Endothelial cell of umbilical vein (primary cell): ENCODE measurements around the gene ANKDD1B. TPM values are rescaled to one million over a fixed set of nuclear protein-coding genes. Genes with fewer than 3 reads are reported as not detected.
"Not testable (repeated sequence)": the region's sequence is repeated elsewhere in the genome, so short reads cannot be mapped to it uniquely, and the experiment has no call there.

Experiments
- BruUV-seq: library from RNA; stranded (reverse); fragments of 400-500 nt; replicated peaks from 2 replicates; lab custom pipeline; 2021; lab: Mats Ljungman, UMichigan
- CTCF ChIA-PET: fragments of 300-600, 350-600 bp; sonication (Branson Sonifier 250); formaldehyde crosslinking; loops from one replicate; lab custom pipeline; 2021; ENCODE audit warnings: antibody characterized with exemption, inconsistent platforms; lab: Charles Lee
- POLR2A ChIA-PET: fragments of 300-600, 350-600 bp; sonication (Branson Sonifier 250); formaldehyde crosslinking; loops from one replicate; lab custom pipeline; 2021; ENCODE audit warnings: antibody characterized with exemption, inconsistent platforms; lab: Charles Lee
- DNase-seq: peaks from one replicate; pipeline ENCODE4 v3.0.0-alpha.2; 2011; ENCODE audit warnings: low read depth, low spot score
- FAIRE-seq: peaks from 2 replicates; lab custom pipeline; 2011; peaks lifted over from hg19 to GRCh38; lab: Jason Lieb, UNC
- H2AFZ ChIP-seq: 2 replicates; pipeline ENCODE4 v1.6.0; 2012; ENCODE audit warnings: low read depth, low read length, control low read depth, inconsistent platforms
- H3K27ac ChIP-seq: 2 replicates; pipeline ENCODE4 v1.5.1; 2011; ENCODE audit warnings: low read depth, mild to moderate bottlenecking, control low read depth, low read length, moderate library complexity; ENCODE audit not compliant: insufficient read depth
- H3K27me3 ChIP-seq, 2 experiments: 2 replicates each; pipeline versions ENCODE4 v1.6.0 to v1.6.1; 2011; ENCODE audit warnings: low read length in 2 of 2, mixed read lengths in 1 of 2; ENCODE audit not compliant: control insufficient read depth in 2 of 2, insufficient read depth in 2 of 2
- H3K36me3 ChIP-seq, 2 experiments: 2 replicates in 1 of 2; 3 replicates in 1 of 2; pipeline ENCODE4 v1.5.1; 2011; ENCODE audit warnings: low read length in 2 of 2, mild to moderate bottlenecking in 1 of 2, moderate library complexity in 1 of 2; ENCODE audit not compliant: control insufficient read depth in 2 of 2, insufficient read depth in 2 of 2; ENCODE audit errors: extremely low read depth in 1 of 2
- H3K4me1 ChIP-seq: 3 replicates; pipeline ENCODE4 v1.5.1; 2011; ENCODE audit warnings: mild to moderate bottlenecking, low read length; ENCODE audit not compliant: control insufficient read depth, insufficient read depth; ENCODE audit errors: extremely low read depth
- H3K4me2 ChIP-seq: 2 replicates; pipeline ENCODE4 v1.6.1; 2011; ENCODE audit warnings: low read length, control low read depth, mixed read lengths; ENCODE audit not compliant: insufficient read depth
- H3K4me3 ChIP-seq, 3 experiments: fragments of 200-600 bp in 1 of 3; sonication (generic), shearing (Covaris generic) in 1 of 3; replicated peaks in 1 of 3; 2 replicates each; pipeline ENCODE4 v1.5.1; 2011 to 2016; ENCODE audit warnings: control low read depth in 3 of 3, low read length in 3 of 3, mild to moderate bottlenecking in 2 of 3, inconsistent platforms in 1 of 3, low read depth in 1 of 3, moderate library complexity in 1 of 3; ENCODE audit not compliant: insufficient read depth in 1 of 3
- H3K79me2 ChIP-seq: 2 replicates; pipeline ENCODE4 v1.6.0; 2012; ENCODE audit warnings: low read length, inconsistent platforms; ENCODE audit not compliant: control insufficient read depth, insufficient read depth
- H3K9ac ChIP-seq: replicated peaks from 2 replicates; pipeline ENCODE3; 2011; ENCODE audit warnings: low read length, control low read depth; ENCODE audit not compliant: insufficient read depth; ENCODE audit errors: extremely low read depth
- H3K9me1 ChIP-seq: replicated peaks from 3 replicates; pipeline ENCODE4 v1.6.0; 2011; ENCODE audit warnings: mild to moderate bottlenecking, low read length; ENCODE audit not compliant: control insufficient read depth, insufficient read depth; ENCODE audit errors: extremely low read depth
- H3K9me3 ChIP-seq: replicated peaks from 2 replicates; pipeline ENCODE4 v1.5.1; 2012; ENCODE audit warnings: low read length, inconsistent platforms; ENCODE audit not compliant: control insufficient read depth, insufficient read depth
- H4K20me1 ChIP-seq: replicated peaks from 2 replicates; pipeline ENCODE3; 2011; ENCODE audit warnings: mild to moderate bottlenecking, low read length; ENCODE audit not compliant: control insufficient read depth, insufficient read depth; ENCODE audit errors: extremely low read depth
- CTCF ChIP-seq, 2 donors: IDR thresholded peaks; 1 replicate in 1 of 2; 2 replicates in 1 of 2; pipeline ENCODE4 v1.5.1; 2011; ENCODE audit warnings: low read length in 2 of 2, mild to moderate bottlenecking in 2 of 2, moderate library complexity in 2 of 2, control low read depth in 1 of 2, inconsistent platforms in 1 of 2, low read depth in 1 of 2; ENCODE audit not compliant: insufficient read depth in 1 of 2; ENCODE audit errors: extremely low read depth in 1 of 2
- EZH2 ChIP-seq: IDR thresholded peaks from 2 replicates; pipeline ENCODE4 v1.6.1; 2012; ENCODE audit warnings: borderline replicate concordance, low read depth, mild to moderate bottlenecking, moderate library complexity, low read length, inconsistent platforms; ENCODE audit not compliant: severe bottlenecking
- FOS ChIP-seq: IDR thresholded peaks from 2 replicates; pipeline ENCODE4 v1.6.1; 2011; ENCODE audit warnings: mild to moderate bottlenecking, low read length, moderate library complexity, borderline replicate concordance; ENCODE audit not compliant: insufficient read depth
- GATA2 ChIP-seq: IDR thresholded peaks from 2 replicates; pipeline ENCODE4 v1.7.0; 2011; ENCODE audit warnings: low read depth, mild to moderate bottlenecking, moderate library complexity, mixed read lengths, low read length; ENCODE audit not compliant: insufficient read length, insufficient read depth
- JUN ChIP-seq: IDR thresholded peaks from 2 replicates; pipeline ENCODE4 v1.6.1; 2011; ENCODE audit warnings: borderline replicate concordance, low read depth; ENCODE audit not compliant: insufficient read length, insufficient read depth
- MYC ChIP-seq: IDR thresholded peaks from one replicate; pipeline ENCODE4 v1.6.1; 2011; ENCODE audit warnings: mild to moderate bottlenecking, low read depth, low read length
- POLR2A ChIP-seq: IDR thresholded peaks from 2 replicates; pipeline ENCODE4 v1.6.1; 2012; ENCODE audit warnings: low read depth, mild to moderate bottlenecking, control low read depth, low read length
- POLR2AphosphoS5 ChIP-seq: IDR thresholded peaks from 2 replicates; pipeline ENCODE4 v1.6.1; 2012; ENCODE audit warnings: low read depth, mild to moderate bottlenecking, control low read depth, low read length, moderate library complexity; ENCODE audit not compliant: insufficient read depth
- dilution Hi-C: fragments of 300-500 bp; cut with MboI; formaldehyde crosslinking; loops from one replicate; pipeline ENCODE4 v1.15.0; 2019; ENCODE audit warnings: low sequenced_read_pairs; ENCODE audit not compliant: extremely low pct_ligation_motif_present
- intact Hi-C: fragments of 100-400 bp; cut with micrococcal nuclease; formaldehyde crosslinking; loops from one replicate; pipeline ENCODE4 v1.10.0; 2022
- polyA plus RNA-seq, 4 experiments: library from polyadenylated mRNA; depleted of rRNA in 3 of 4; stranded (reverse) in 3 of 4; unstranded in 1 of 4; fragments of >200 nt; gene quantifications; 2 replicates each; pipeline versions ENCODE4 v1.2.1 to v1.2.3, GENCODE V29; 2011 to 2012; ENCODE audit warnings: missing spikeins in 1 of 4
- total RNA-seq: library from RNA; stranded (reverse); gene quantifications from 2 replicates; pipeline ENCODE4 v1.2.3, GENCODE V29; 2021

Gene ANKDD1B
- total and polyA plus RNA-seq, 2 donors (not counting 3 experiments of a cell fraction or from before 2014, with no cell fraction given): 0.15 to 0.71 TPM

- CTCF ChIA-PET: interaction anchor here (0.7 to 1.1 kb wide), 3 partner anchors 16 to 74 kb away, joined by 3 to 4 read pairs (median 4); no protein-coding TSS in a partner anchor
Observed at GRCh38 chr5:75607341-75607740, 3.9 kb upstream of the ANKDD1B start.

GRCh38 chr5:75608870-75609269 is 2.4 kb upstream of the ANKDD1B start:
- Histone ChIP-seq H3K4me3 (no peak overlapping the region), H3K36me3 (no peaks in the 10 kb centered on the region), H3K9me1 (no peaks in the 10 kb centered on the region), H3K79me2 (no peaks in the 10 kb centered on the region), H3K4me2 (no peak overlapping the region), H3K4me1 (peaks cover 11% of the 10 kb centered on the region), H4K20me1 (no peaks in the 10 kb centered on the region), H3K27me3 (no peaks in the 10 kb centered on the region), H3K9me3 (no peaks in the 10 kb centered on the region), H2AFZ (no peak overlapping the region), H3K27ac (no peak overlapping the region), H3K9ac (no peak overlapping the region)
- no TSS peak for BruUV-seq
- dilution Hi-C loops: no loop called here
- DNase-seq: no peak
- FAIRE-seq: no peak
- ChIA-PET CTCF (interaction anchor here (1.5 kb wide), 1 partner anchor 72 kb away, joined by 4 read pairs; no protein-coding TSS in a partner anchor), POLR2A (no interaction called here)
- intact Hi-C loops: loop anchor here (10.0 kb wide), 1 partner anchor 374 kb away; the partner anchor contains the start of gene ANKRD31
- no peak for TF ChIP-seq FOS
- no peak for TF ChIP-seq JUN
- no peak for TF ChIP-seq EZH2
- TF ChIP-seq GATA2: no peak
- no peak for TF ChIP-seq CTCF (IDR thresholded peaks at IDR 0.05; ENCODE audit: extremely low read depth in 1 of 2, insufficient read depth in 1 of 2, low read depth in 1 of 2, low read length in 2 of 2)
- no peak for TF ChIP-seq MYC
- TF ChIP-seq POLR2A: no peak
- no peak for TF ChIP-seq POLR2AphosphoS5

More at GRCh38 chr5:75607341-75607740, 3.9 kb upstream of the ANKDD1B start:
- H3K4me1 ChIP-seq: peaks cover 14% of the 10 kb centered on the region
- H3K27ac ChIP-seq, H3K9ac ChIP-seq, FAIRE-seq, H3K27me3 ChIP-seq, POLR2A ChIA-PET, BruUV-seq, DNase-seq, H4K20me1 ChIP-seq, H2AFZ ChIP-seq, H3K36me3 ChIP-seq, H3K4me3 ChIP-seq, H3K9me1 ChIP-seq, H3K4me2 ChIP-seq, H3K79me2 ChIP-seq, H3K9me3 ChIP-seq, dilution Hi-C loops: not testable (repeated sequence)
- intact Hi-C loops: loop anchor here (10.0 kb wide), 1 partner anchor 373 kb away; the partner anchor contains the start of gene ANKRD31
